HAP-1 (cell line): ENCODE results near the gene PGAM2.
A peak's percentile ranks its signal among the peaks of the same experiment; 100 is the strongest.
"Not testable (repeated sequence)": the region's sequence is repeated elsewhere in the genome, so short reads cannot be mapped to it uniquely, and the experiment has no call there.

ENCODE experiments used
- DNase-seq, 2 experiments: peaks; one replicate each; pipeline ENCODE4 v3.0.0-alpha.2; 2016 to 2020; ENCODE audit warnings: low spot score in 2 of 2
- H3K27me3 ChIP-seq: fragments of 250-450 bp; sonication (Bioruptor Pico); 2 replicates; pipeline ENCODE4 v1.5.1; 2020; ENCODE audit warnings: low read depth, mild to moderate bottlenecking, moderate library complexity
- H3K36me3 ChIP-seq: fragments of 250-450 bp; sonication (Bioruptor Pico); replicated peaks from 2 replicates; pipeline ENCODE4 v1.5.1; 2020; ENCODE audit warnings: mild to moderate bottlenecking
- H3K4me1 ChIP-seq: fragments of 250-450 bp; sonication (Bioruptor Pico); 2 replicates; pipeline ENCODE4 v1.5.1; 2020; ENCODE audit warnings: mild to moderate bottlenecking
- H3K4me3 ChIP-seq: fragments of 250-450 bp; sonication (Bioruptor Pico); 2 replicates; pipeline ENCODE4 v1.5.1; 2020; ENCODE audit warnings: mild to moderate bottlenecking, moderate library complexity
- H3K9me3 ChIP-seq: fragments of 250-450 bp; sonication (Bioruptor Pico); 2 replicates; pipeline ENCODE4 v1.5.1; 2020; ENCODE audit warnings: mild to moderate bottlenecking, moderate library complexity
- in situ Hi-C: fragments of 300-500 bp; cut with MboI; formaldehyde crosslinking; loops from 3 replicates; pipeline ENCODE4 v1.14.3; 2020; ENCODE audit warnings: low sequenced_read_pairs, inconsistent platforms, mixed read lengths

The PGAM2 gene

DNA sequence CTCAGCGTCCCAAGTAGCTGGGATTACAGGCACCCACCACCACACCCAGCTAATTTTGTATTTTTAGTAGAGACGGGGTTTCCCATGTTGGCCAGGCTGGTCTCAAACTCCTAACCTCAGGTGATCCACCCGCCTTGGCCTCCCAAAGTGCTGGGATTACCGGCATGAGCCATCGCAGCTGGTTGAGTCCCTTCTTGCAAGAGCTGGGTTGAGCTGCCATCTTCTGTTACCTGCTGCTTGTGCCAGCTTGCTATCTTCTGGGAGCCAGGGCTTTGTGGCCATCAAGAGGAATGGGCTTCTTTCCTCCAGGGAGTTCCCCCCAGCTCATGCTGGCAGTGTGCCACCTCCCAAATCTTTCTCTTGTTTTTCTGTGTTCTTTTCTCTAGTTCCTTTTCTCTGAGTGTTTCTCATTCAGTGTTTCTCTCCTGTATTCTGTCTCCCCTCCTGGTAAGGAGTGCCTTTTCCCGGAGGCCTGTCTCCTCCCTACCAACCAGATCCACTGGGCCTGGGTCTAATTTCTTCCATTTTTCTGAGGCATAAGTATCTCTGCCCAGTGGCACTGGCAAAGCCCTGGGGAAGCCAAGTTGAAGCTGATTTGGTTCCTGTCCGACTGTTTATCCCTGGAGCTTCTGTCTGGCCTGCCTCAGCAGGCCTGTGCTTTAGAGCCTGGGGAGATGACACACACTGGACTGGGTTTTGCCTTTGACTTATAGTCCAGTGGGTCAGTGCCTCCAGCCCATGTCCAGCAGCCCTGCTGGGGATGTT, 17.2 kb downstream of the PGAM2 start:
- in situ Hi-C loops, result no loop called here
- Histone ChIP-seq H3K36me3 (peaks cover 51% of the 10 kb centered on the region), H3K4me3 (no peak overlapping the region), H3K27me3 (no peaks in the 10 kb centered on the region), H3K9me3 (no peaks in the 10 kb centered on the region), H3K4me1 (peaks cover 7% of the 10 kb centered on the region)
- DNase-seq, result no peak

DNA sequence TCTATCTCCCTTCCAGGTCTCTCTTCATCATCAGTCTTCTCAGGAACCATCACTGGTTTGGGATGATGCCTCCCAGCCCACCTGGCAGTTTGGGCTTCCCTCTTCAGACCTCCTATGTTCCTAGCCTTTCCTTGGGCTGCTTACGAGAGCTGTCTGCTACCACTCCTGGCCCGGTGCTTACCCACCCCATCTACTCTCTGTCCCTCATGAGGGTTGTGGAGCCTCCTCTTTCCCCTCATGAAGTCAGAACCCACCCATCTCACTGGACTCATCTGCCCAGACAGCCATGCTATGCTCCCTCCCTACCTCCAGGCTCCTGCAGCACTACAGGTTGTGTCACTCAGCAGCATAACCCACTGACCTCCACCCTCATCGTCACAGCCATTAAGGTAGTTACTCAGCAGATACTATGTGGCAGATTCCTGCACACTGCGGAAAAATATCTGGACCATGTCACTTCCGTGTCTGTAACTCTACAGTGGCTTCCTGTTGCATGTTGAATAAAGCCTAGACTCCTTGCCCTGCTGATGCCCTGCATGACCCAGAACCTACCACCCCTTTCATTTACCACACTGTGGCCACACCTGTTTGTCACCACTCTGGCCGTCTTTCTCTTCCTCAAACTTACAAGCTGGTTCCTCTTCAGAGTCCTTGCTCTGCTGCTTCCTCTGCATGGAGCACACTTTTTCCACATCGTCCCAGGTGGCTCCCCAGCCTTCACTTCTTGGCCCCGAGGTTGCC, 18.9 kb downstream of the PGAM2 start:
- Histone ChIP-seq H3K27me3 (no peaks in the 10 kb centered on the region), H3K9me3 (no peaks in the 10 kb centered on the region), H3K4me1 (peaks cover 7% of the 10 kb centered on the region), H3K4me3 (no peak overlapping the region), H3K36me3 (peaks cover 37% of the 10 kb centered on the region)
- DNase-seq, result no peak
- in situ Hi-C loops, result no loop called here

DNA sequence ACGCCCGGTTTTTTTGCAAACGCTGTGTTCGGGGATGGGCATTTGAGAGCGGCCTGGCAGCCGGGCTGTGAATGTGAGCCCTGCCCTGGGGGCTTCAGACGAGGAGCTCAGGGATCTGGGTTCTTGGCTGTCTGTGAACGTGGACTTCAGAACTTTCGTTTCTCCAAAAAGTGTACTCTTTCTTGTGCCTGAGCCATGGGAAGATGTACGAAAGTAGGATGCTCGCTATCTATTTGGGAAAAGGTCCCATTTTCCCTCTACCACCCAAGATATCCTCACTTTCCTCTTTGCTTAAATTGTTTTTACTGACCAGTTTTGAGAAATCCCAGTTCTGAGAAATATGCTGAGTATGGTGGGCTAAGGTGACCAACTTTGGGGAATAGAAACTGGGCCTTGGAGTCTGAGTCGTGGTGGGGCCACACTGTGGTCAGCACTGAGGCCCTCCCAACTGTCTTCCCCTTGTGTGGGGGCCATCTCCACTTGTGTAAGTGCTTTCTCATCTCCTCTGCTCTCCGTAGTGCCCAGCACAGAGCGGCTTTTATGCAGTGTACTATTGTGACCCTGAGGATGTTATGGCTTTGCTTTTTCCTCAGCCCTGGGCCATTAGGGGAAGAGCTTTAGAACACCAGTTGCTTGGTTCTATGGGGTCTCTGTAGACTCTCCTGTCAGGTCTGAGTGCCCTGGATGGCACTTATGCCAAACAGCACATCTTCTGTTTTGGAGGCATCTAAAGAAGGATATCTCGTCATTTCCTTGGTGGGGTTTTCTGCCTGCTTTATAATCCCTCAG, 19.9 kb downstream of the PGAM2 start:
- H3K36me3 ChIP-seq, result peaks cover 26% of the 10 kb centered on the region
- H3K4me1 ChIP-seq, result peaks cover 7% of the 10 kb centered on the region
- in situ Hi-C loops, result no loop called here
- peak overlapping the region; percentile 86 for H3K4me3 ChIP-seq
- peak in 1 of 2 experiments; percentile 75 for DNase-seq
- no peaks in the 10 kb centered on the region for H3K9me3 ChIP-seq
- H3K27me3 ChIP-seq, result no peaks in the 10 kb centered on the region

DNA sequence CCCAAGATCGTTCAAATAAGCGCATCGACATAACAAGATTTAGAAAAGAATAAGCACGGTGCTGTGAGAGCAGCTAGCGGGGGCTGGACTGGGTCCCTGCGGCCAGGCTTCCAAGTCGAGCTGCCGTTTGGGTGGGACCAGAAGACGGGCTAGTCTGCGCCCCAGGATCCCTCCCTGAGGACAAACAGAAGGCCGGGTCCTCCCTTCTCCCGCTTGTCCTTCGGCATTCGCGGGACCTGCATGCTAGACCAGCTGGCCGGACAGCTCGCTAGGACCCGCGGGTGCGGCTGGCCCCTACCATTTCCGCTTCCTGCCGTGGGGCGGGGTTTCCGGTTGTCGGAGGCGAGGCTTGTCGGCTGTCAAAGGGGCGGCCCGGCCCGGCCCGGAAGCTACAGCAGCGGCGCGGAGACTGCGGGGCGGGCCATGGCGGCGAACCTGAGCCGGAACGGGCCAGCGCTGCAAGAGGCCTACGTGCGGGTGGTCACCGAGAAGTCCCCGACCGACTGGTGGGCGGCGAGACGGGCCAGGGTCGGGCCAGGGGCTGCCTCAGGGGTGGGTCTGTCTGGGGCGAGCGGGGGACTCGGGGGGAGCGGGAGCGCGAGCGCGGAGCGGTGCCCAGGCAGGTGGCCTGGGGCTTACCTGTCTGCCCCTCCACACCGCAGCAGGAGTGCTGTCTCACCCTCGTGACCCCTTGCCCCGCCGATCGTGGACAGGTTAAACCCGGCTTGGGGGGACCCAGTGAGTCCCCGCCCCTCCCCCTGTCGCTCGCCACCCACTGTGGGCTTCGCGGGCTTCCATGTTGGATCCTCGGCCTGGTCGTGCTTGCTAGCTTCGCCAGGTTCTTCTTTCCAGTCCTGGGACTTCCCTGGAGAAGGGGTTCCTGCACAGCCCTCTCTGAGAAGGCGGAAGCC, 20.8 kb downstream of the PGAM2 start, which contains the start of gene DBNL:
TSS of gene DBNL (plus strand) at position 388 of the 911 bp plus-strand sequence. CDS start at position 424, 36 bp downstream.
- peaks cover 7% of the 10 kb centered on the region for H3K4me1 ChIP-seq
- peaks cover 19% of the 10 kb centered on the region for H3K36me3 ChIP-seq
- peak; percentile 84 to 96 for DNase-seq
- H3K27me3 ChIP-seq, result no peaks in the 10 kb centered on the region
- in situ Hi-C loops, result no loop called here
- H3K9me3 ChIP-seq, result no peaks in the 10 kb centered on the region
- peak within 1 kb of the TSS; percentile 86 for H3K4me3 ChIP-seq

DNA sequence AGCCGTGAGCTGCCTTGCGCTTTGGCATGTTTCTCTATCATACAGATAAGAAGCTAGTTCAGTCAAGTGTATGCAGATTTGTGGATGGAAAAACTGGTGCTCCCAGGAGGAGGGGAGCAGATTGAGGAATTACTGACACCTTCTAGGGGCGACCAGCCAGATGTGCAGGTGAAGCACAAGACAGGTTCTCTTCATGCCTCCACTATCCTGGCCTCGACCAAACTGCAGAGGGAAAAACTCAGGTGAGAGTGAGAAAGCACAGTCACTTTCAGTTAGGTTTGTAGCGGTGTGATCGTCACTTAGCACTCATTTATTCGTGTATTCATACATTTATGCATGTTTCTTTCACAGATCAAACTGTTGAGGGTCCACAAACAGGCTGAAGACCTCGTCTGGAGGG, 21.5 kb downstream of the PGAM2 start:
- Histone ChIP-seq H3K36me3 (peaks cover 19% of the 10 kb centered on the region), H3K9me3 (no peaks in the 10 kb centered on the region), H3K4me3 (peak overlapping the region; percentile 86), H3K27me3 (no peaks in the 10 kb centered on the region), H3K4me1 (peaks cover 7% of the 10 kb centered on the region)
- no peak for DNase-seq
- in situ Hi-C loops, result no loop called here

DNA sequence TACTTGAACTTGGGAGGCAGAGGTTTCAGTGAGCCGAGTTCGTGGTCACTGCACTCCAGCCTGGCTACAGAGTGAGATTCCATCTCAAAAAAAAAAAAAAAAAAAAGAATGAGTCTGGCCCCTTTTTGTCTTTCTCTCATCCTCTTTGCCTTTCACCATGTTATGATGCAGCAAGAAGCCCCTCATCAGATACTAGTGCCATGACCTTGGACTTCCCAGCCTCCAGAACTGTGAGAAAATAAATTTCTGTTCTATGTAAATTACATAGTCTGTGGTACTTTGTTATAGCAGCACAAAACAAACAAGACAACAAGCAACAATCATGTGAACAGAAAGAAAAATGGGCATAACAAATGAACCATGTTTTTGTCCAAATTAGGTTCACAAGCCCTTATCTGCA, 23.1 kb downstream of the PGAM2 start:
- H3K27me3 ChIP-seq, result no peaks in the 10 kb centered on the region
- peaks cover 11% of the 10 kb centered on the region for H3K36me3 ChIP-seq
- H3K4me3 ChIP-seq, result no peak overlapping the region
- no peak for DNase-seq
- in situ Hi-C loops, result no loop called here
- H3K4me1 ChIP-seq, result peaks cover 7% of the 10 kb centered on the region
- H3K9me3 ChIP-seq, result no peaks in the 10 kb centered on the region

DNA sequence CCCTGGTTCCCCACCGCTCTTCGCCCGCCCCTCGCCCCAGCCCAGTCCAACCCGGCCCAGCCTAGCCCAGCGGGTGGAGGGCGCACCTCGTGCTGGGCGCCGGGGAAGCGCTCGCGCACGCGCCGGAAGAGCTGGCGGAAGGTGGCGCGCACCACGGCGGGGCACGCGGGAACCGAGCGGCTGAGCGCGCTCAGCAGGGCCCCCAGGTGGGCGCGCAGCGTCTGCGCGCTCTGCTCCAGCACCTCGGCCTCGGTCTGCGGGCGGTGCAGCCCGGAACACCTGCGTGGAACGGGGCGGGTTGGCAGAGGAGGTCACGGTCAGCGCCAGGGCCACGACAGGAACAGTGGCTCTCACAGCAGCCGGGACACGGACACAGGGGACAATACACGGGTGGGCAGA, 24.9 kb downstream of the PGAM2 start:
- H3K36me3 ChIP-seq, H3K9me3 ChIP-seq, H3K4me1 ChIP-seq, in situ Hi-C loops, DNase-seq, H3K27me3 ChIP-seq, H3K4me3 ChIP-seq: not testable (repeated sequence)

DNA sequence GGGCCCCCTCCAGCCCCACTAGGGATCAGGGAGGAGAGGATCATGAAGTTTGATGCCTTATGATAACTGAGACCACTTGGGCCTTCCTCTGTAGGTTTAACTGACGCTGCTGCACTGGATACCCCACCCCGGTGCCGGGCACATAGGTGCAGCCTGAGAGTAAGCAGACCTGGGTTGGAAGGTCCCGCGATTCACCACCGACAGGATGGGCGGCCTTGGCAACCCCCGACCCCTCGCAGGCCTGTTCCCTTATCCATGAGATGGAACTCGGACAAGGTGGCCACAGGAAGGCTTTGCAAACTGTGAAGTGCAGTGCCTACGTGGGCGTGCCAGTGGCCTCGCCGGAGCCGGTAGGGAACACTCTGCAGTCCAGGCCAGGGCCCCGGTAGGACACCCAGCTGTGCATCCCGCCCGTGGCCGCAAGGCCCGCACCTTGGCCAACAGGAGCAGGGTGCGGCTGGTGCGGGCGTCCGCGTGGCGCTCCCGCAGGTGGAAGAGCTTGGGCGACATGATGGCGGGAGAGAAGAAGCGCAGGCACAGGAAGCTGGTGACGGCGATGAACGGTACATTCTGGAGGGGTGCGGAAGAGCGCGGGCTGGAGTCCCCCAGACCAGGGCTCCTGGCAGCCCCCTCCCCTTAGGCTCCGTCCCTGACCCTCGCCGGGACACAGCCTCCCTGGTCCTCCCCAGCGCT, 25.4 kb downstream of the PGAM2 start:
- H3K4me3 ChIP-seq, in situ Hi-C loops, H3K36me3 ChIP-seq, H3K27me3 ChIP-seq, H3K4me1 ChIP-seq, DNase-seq, H3K9me3 ChIP-seq: not testable (repeated sequence)

DNA sequence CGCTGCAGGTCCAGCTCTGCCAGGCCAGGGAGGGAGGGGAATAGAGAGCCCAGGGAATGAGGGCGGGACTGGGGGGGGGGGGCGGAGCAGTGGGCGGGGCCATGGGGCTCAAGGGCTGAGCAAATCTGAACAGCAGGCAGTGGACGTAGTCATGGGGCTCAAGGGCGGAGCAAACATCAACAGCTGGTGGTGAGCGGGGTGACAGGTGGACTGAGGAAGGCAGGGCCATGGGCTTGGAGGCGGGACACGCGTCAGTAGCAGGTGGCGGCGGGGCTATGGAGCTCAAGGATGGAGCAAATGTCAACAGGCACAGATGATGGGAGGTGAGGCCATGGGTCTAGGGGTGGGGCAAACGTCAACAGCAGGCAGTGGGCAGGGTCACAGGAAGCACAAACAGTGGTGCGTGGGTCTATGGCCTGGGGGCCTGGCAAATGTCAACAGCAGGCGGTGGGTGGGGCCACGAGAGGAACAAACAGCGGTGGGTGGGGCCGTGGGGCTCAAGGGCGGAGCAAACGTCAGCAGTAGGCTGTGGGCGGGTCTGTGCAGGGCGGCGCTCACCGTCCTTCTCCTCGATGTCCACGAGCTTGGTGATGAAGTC, 26.3 kb downstream of the PGAM2 start:
- H3K4me3 ChIP-seq, H3K4me1 ChIP-seq, H3K9me3 ChIP-seq, H3K27me3 ChIP-seq, H3K36me3 ChIP-seq, in situ Hi-C loops: not testable (repeated sequence)
- DNase-seq, result peak in 1 of 2 experiments; percentile 68

DNA sequence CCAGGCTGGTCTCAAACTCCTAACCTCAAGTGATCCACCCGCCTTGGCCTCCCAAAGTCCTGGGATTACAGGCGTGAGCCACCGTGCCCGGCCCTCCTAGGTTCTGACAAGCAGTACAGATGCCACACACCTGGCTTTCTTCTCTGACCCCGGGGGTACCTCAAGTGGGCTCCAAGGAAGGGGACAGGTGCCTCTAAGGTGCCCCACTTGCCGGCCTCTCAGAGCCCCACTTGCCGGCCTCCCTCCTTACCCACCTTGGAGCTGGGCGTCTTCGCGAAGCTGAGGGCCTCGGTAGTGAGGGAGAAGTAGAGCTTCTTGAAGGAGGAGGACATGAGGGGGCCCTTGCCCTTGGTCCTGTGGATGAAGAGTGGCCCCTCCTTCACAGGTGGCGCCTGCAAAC, 26.8 kb downstream of the PGAM2 start:
- H3K36me3 ChIP-seq, DNase-seq, H3K4me3 ChIP-seq, H3K4me1 ChIP-seq, H3K27me3 ChIP-seq, H3K9me3 ChIP-seq, in situ Hi-C loops: not testable (repeated sequence)

DNA sequence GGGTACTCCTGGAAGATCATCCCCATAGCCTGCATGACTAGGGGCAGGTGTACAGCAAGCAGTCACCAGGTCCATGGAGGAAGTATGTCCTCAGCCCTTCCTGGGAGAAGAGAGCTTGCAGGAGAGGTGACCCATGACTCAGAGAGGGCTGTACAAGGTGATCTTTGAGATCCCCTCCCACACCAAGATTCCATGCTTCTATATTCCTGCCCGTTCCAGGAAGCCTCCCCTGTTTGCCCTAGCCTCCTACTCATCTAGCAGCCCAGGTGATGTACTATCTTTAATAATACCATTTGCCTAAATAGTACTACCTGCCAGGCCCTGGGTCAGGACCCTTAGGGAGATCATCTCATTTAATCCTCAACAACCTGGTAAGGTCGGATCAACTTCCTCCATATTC, 27.4 kb downstream of the PGAM2 start:
- H3K36me3 ChIP-seq, H3K4me1 ChIP-seq, DNase-seq, H3K9me3 ChIP-seq, in situ Hi-C loops, H3K27me3 ChIP-seq, H3K4me3 ChIP-seq: not testable (repeated sequence)

DNA sequence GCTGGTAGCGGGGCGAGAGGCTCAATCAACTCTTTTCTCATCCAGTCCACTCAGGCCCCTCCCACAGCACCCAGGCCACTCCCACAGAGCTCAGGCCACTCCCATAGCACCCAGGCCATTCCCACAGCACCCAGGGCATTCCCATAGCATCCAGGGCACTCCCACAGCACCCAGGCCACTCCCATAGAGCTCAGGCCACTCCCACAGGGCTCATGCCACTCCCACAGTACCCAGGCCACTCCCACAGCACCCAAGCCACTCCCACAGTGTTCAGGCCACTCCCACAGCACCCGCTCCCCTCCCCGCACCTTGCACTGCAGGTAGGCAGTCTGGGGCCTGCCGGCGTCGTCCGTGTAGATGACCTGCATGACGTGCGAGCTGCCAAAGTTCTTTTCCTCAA, 29.0 kb downstream of the PGAM2 start:
- H3K27me3 ChIP-seq, in situ Hi-C loops, H3K4me1 ChIP-seq, H3K4me3 ChIP-seq, H3K9me3 ChIP-seq, H3K36me3 ChIP-seq: not testable (repeated sequence)
- peak in 1 of 2 experiments; percentile 54 for DNase-seq
